Transverse colon (tissue), 4 donors: ENCODE data around the gene RALGDS. TPM values are rescaled to one million over a fixed set of nuclear protein-coding genes. Genes with fewer than 3 reads are reported as not detected.
A peak's percentile ranks its signal among the peaks of the same experiment; 100 is the strongest.

Experiments
- DNase-seq: peaks from one replicate; pipeline ENCODE4 v3.0.0-alpha.2; 2019
- H3K27ac ChIP-seq, 4 donors: fragments of 200-600 bp; sonication (generic); 2 replicates each; pipeline ENCODE4 v1.5.1; 2016 to 2018; ENCODE audit warnings: inconsistent platforms in 4 of 4
- H3K27me3 ChIP-seq: fragments of 200-600 bp; sonication (generic); 2 replicates; pipeline ENCODE4 v1.5.1; 2017; ENCODE audit warnings: inconsistent platforms
- H3K36me3 ChIP-seq, 4 donors: fragments of 200-600 bp; sonication (generic); 2 replicates each; pipeline ENCODE4 v1.5.1; 2017 to 2019; ENCODE audit warnings: inconsistent platforms in 4 of 4
- H3K4me1 ChIP-seq, 4 donors: fragments of 200-600 bp; sonication (generic); 2 replicates each; pipeline ENCODE4 v1.5.1; 2017 to 2020; ENCODE audit warnings: inconsistent platforms in 4 of 4
- H3K4me3 ChIP-seq, 4 donors: fragments of 200-600 bp; sonication (generic); 1 replicate in 1 of 4; 2 replicates in 3 of 4; pipeline versions ENCODE4 v1.5.1 to v1.6.1; 2017 to 2019; ENCODE audit warnings: inconsistent platforms in 4 of 4
- H3K9me3 ChIP-seq, 2 donors: fragments of 200-600 bp; sonication (generic); 2 replicates each; pipeline ENCODE4 v1.5.1; 2017 to 2019; ENCODE audit warnings: inconsistent platforms in 2 of 2
- CTCF ChIP-seq, 5 experiments: fragments of 200-600 bp in 3 of 5; fragments of 450-650 bp in 2 of 5; sonication (generic) in 3 of 5; IDR thresholded peaks; 1 replicate in 2 of 5; 2 replicates in 3 of 5; pipeline ENCODE4 v1.5.1; 2016 to 2017; ENCODE audit warnings: antibody characterized with exemption in 5 of 5, inconsistent platforms in 3 of 5, mild to moderate bottlenecking in 2 of 5, moderate library complexity in 1 of 5
- EP300 ChIP-seq: sonication (generic); formaldehyde crosslinking; IDR thresholded peaks from one replicate; pipeline ENCODE4 v1.6.1; 2017; ENCODE audit warnings: antibody characterized with exemption, low read depth
- POLR2A ChIP-seq: fragments of 450-650 bp; IDR thresholded peaks from one replicate; pipeline ENCODE4 v1.6.1; 2016; ENCODE audit warnings: antibody characterized with exemption, mild to moderate bottlenecking, moderate library complexity
- POLR2AphosphoS5 ChIP-seq, 3 donors: sonication (generic); formaldehyde crosslinking; IDR thresholded peaks; one replicate each; pipeline ENCODE4 v1.6.1; 2016; ENCODE audit warnings: antibody characterized with exemption in 3 of 3
- WGBS, 2 donors: methylation state at CpG; one replicate each; pipeline ENCODE4 v1.1.5; 2018; ENCODE audit warnings: low coverage in 1 of 2; 5-methylcytosine and 5-hydroxymethylcytosine counted together
- in situ Hi-C, 4 donors: fragments of 200-750 bp; cut with MboI; loops; one replicate each; pipeline versions ENCODE4 v1.15.0 to v1.15.1; 2017; ENCODE audit warnings: low sequenced_read_pairs in 3 of 4, low pct_ligation_motif_present in 1 of 4, low pct_unique_long_range_greater_than_20kb in 1 of 4
- intact Hi-C: fragments of 100-400 bp; cut with DNase I; formaldehyde crosslinking; loops from one replicate; pipeline ENCODE4 v1.15.1; 2023; ENCODE audit warnings: low total_unique reads
- small RNA-seq, 4 donors: library from RNA; depleted of rRNA; stranded (forward); fragments of <200 nt; gene quantifications; one replicate each; pipeline ENCODE3, GENCODE V24; 2016
- total RNA-seq, 4 donors: library from RNA; depleted of rRNA; stranded (reverse); fragments of >200 nt; gene quantifications; one replicate each; pipeline ENCODE4 v1.1.0, GENCODE V29; 2016

Gene RALGDS
- total RNA-seq, 4 donors from 2014 or later: 50.5 to 233 (median 58.2) TPM

GRCh38 chr9:133048595-133048994, 72.4 kb downstream of the RALGDS start:
- Histone ChIP-seq H3K4me1 (peaks cover 6 to 15% (median 10%) of the 10 kb centered on the region in 4 donors), H3K4me3 (no peak overlapping the region), H3K9me3 (no peaks in the 10 kb centered on the region), H3K36me3 (peaks cover 0 to 39% (median 6%) of the 10 kb centered on the region in 4 donors), H3K27me3 (no peaks in the 10 kb centered on the region), H3K27ac (no peak overlapping the region)
- TF ChIP-seq POLR2A: no peak
- no peak for TF ChIP-seq EP300
- TF ChIP-seq POLR2AphosphoS5 (IDR thresholded peaks at IDR 0.05): no peak
- peak in 4 of 5 experiments; percentile 23 to 32 (median 28) for TF ChIP-seq CTCF (IDR thresholded peaks at IDR 0.05)
- intact Hi-C loops: loop anchor here (10.0 kb wide), 1 partner anchor 96 kb away; no protein-coding TSS in a partner anchor
- WGBS, 2 donors: 27 to 59% methylated on average over 2 to 5 of the region's 5 CpGs
- DNase-seq: peak; percentile 31
- in situ Hi-C loops: loop anchor here in 1 of 4 donors (25.0 kb wide), 1 partner anchor 289 kb away; the partner anchor contains the start of genes MED22, RPL7A and SURF6

Small RNA genes within 50 kb of the gene (small RNA-seq; reads per million reads assigned to genes)
- gene MIR6877: 0 to 0.28 (median 0) reads per million in 4 donors

Other genes starting within 250 kb of the RALGDS start
- gene AK8, start 243.0 kb downstream of the RALGDS start, total RNA-seq: 1 to 10 TPM in 1 of 4 donors, under 1 TPM in 1, not detected in 2; 0.27 to 1.3 TPM
- 1 to 10 TPM in 3 of 4 donors, under 1 TPM in 1; 1.00 to 9.0 (median 1.7) TPM for gene SPACA9, start 242.3 kb downstream of the RALGDS start, total RNA-seq
- 100 to 1,000 TPM in 2 of 4 donors, 10 to 100 TPM in 2; 48.4 to 206 (median 92.3) TPM for gene TSC1, start 176.6 kb downstream of the RALGDS start, total RNA-seq
- 1 to 10 TPM in 2 of 4 donors, not detected in 2; 1.7 to 2.0 TPM for gene GFI1B, start 142.5 kb downstream of the RALGDS start, total RNA-seq
- gene GTF3C5, start 90.2 kb downstream of the RALGDS start, total RNA-seq: 10 to 100 TPM; 44.5 to 56.9 (median 50.2) TPM
- 1 to 10 TPM in 1 of 4 donors, under 1 TPM in 2, not detected in 1; 0.27 to 8.6 (median 0.48) TPM for gene CEL, start 59.3 kb downstream of the RALGDS start, total RNA-seq
- gene GBGT1, start 42.7 kb upstream of the RALGDS start, total RNA-seq: 10 to 100 TPM in 3 of 4 donors, 1 to 10 TPM in 1; 4.1 to 15.7 (median 11.8) TPM
- not detected for gene OBP2B, start 88.0 kb upstream of the RALGDS start, total RNA-seq
- 100 to 1,000 TPM in 3 of 4 donors, 10 to 100 TPM in 1; 77.4 to 199 (median 141) TPM for gene ABO, start 154.0 kb upstream of the RALGDS start, total RNA-seq
- 10 to 100 TPM; 18.1 to 61.3 (median 22.5) TPM for gene SURF6, start 214.9 kb upstream of the RALGDS start, total RNA-seq
- 10 to 100 TPM; 21.5 to 50.5 (median 25.4) TPM for gene MED22, start 226.9 kb upstream of the RALGDS start, total RNA-seq
- gene RPL7A, start 227.0 kb upstream of the RALGDS start, total RNA-seq: 1,000 to 10,000 TPM in 2 of 4 donors, 100 to 1,000 TPM in 2; 725 to 1,490 (median 1,034) TPM
- gene SURF1, start 235.2 kb upstream of the RALGDS start, total RNA-seq: 10 to 100 TPM; 14.2 to 66.1 (median 50.2) TPM
- gene SURF2, start 235.3 kb upstream of the RALGDS start, total RNA-seq: 10 to 100 TPM in 3 of 4 donors, 1 to 10 TPM in 1; 3.7 to 21.4 (median 17.9) TPM